ENCODE data around the gene SLC43A1. TPM values are rescaled to one million over a fixed set of nuclear protein-coding genes. Genes with fewer than 3 reads are reported as not detected.

SLC43A1 gene
- total and polyA plus RNA-seq, 4 donors = 85.6 to 171 (median 107) TPM

DNA sequence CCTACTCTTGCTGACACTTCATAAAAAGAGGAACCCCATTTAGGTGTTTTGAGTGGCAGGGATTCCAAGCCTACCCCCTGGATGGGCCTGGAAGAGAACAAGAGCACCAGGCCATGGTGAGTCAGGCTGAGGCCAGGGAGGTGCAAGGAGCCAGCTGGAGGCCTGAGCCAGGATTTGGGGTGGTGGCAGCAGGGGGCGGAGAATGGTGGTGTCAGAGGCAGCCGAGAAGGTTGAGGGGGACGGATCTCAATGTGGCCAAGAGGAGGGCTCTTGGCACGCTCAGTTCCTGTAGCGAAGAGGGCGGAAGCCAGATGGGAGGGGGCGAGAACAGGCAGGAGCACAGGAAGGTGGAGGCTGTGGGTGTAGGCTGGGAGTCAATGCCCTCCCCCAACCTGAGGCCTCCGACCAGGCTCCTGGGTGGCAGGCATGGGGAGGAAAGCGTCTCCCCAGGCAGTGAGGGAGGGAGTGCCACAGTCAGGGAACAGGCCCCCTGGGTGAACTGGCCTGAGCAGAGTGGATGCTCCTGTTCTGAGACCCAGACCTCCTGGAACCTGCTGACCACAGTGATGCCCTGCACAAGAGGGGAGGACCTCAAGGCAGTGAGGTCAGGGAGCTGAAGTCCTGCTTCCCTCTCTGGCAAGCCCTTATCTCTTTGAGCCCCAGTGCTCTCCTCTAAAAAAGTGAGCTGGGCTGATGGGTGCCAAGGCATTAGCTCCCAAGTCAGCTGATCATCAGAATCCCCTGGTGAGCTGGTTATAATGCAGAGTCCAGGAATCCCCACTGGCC lies 41.3 kb downstream of the SLC43A1 start (continued):
- TF ChIP-seq, protein P1, sequence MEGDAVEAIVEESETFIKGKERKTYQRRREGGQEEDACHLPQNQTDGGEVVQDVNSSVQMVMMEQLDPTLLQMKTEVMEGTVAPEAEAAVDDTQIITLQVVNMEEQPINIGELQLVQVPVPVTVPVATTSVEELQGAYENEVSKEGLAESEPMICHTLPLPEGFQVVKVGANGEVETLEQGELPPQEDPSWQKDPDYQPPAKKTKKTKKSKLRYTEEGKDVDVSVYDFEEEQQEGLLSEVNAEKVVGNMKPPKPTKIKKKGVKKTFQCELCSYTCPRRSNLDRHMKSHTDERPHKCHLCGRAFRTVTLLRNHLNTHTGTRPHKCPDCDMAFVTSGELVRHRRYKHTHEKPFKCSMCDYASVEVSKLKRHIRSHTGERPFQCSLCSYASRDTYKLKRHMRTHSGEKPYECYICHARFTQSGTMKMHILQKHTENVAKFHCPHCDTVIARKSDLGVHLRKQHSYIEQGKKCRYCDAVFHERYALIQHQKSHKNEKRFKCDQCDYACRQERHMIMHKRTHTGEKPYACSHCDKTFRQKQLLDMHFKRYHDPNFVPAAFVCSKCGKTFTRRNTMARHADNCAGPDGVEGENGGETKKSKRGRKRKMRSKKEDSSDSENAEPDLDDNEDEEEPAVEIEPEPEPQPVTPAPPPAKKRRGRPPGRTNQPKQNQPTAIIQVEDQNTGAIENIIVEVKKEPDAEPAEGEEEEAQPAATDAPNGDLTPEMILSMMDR (IDR thresholded peaks at IDR 0.05; ENCODE audit: low read depth, low read length, missing input control) = no peak

DNA sequence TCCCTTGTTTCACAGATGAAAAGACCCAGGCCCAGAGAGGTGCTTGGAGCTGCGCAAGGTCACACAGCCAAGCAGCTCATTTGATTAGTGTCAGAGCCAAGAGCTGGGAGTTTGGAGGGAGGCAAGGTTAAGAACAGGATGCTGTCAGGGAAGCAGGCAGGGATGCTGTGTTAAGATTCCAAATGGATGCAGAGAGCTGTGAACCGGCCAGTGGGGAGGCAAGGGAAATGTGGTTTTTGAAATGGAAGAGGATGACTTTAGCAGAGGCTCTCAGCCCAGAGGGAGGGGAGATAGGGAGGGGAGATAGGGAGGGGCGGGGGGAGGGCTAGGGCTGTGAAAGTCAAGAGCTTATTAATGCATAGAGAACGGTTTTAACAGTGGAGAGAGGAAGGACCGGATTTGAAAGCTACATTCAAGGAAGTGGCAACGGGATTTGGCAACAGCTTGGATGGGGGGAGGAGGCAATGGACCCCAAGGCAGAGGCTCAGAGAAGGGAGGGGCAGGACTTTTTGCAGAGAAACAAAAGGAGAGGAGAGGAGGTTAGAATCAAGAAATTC lies 42.1 kb downstream of the SLC43A1 start:
- H3K4me1 ChIP-seq (ENCODE audit: control insufficient read depth in 4 of 4, insufficient read depth in 4 of 4, low read length in 3 of 4) = peaks cover 8 to 45% (median 26%) of the 10 kb centered on the region in 4 donors
- no peaks in the 10 kb centered on the region for H3K9me3 ChIP-seq (ENCODE audit: control insufficient read depth in 4 of 4, low read length in 3 of 4)
- peaks cover 0 to 9% (median under 1%) of the 10 kb centered on the region in 4 donors for H3K36me3 ChIP-seq (ENCODE audit: control insufficient read depth in 4 of 4, insufficient read depth in 3 of 4, low read depth in 1 of 4, low read length in 3 of 4)
- no peak overlapping the region for H3K4me3 ChIP-seq (ENCODE audit: low read depth in 1 of 3, low read length in 3 of 3)
- H3K27me3 ChIP-seq (ENCODE audit: control insufficient read depth in 4 of 4, insufficient read depth in 4 of 4, low read length in 3 of 4) = no peaks in the 10 kb centered on the region
- 76% methylated on average over 6 of the region's 6 CpGs for WGBS
- no peak for TF ChIP-seq RXRA (IDR thresholded peaks at IDR 0.05)
- no peak for TF ChIP-seq ATF3 (IDR thresholded peaks at IDR 0.05)
- no peak for TF ChIP-seq TAF1 (conservative IDR thresholded peaks at IDR 0.05)
- TF ChIP-seq GABPA (IDR thresholded peaks at IDR 0.05 in 1 of 2, conservative IDR thresholded peaks at IDR 0.05 in 1 of 2) = no peak
- TF ChIP-seq MAX (IDR thresholded peaks at IDR 0.05) = no peak
- TF ChIP-seq FOXA1 (IDR thresholded peaks at IDR 0.05) = no peak
- TF ChIP-seq, protein P2, sequence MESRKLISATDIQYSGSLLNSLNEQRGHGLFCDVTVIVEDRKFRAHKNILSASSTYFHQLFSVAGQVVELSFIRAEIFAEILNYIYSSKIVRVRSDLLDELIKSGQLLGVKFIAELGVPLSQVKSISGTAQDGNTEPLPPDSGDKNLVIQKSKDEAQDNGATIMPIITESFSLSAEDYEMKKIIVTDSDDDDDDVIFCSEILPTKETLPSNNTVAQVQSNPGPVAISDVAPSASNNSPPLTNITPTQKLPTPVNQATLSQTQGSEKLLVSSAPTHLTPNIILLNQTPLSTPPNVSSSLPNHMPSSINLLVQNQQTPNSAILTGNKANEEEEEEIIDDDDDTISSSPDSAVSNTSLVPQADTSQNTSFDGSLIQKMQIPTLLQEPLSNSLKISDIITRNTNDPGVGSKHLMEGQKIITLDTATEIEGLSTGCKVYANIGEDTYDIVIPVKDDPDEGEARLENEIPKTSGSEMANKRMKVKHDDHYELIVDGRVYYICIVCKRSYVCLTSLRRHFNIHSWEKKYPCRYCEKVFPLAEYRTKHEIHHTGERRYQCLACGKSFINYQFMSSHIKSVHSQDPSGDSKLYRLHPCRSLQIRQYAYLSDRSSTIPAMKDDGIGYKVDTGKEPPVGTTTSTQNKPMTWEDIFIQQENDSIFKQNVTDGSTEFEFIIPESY (IDR thresholded peaks at IDR 0.05) = no peak
- TF ChIP-seq FOXA2 (IDR thresholded peaks at IDR 0.05) = no peak
- no peak for TF ChIP-seq HNF4G (IDR thresholded peaks at IDR 0.05)
- no peak for TF ChIP-seq RAD21 (IDR thresholded peaks at IDR 0.05)
- no peak for TF ChIP-seq JUND (IDR thresholded peaks at IDR 0.05)
- no peak for TF ChIP-seq NR2F2 (IDR thresholded peaks at IDR 0.05)
- no peak for TF ChIP-seq EGR1 (IDR thresholded peaks at IDR 0.05; ENCODE audit: low read depth in 2 of 2)
- TF ChIP-seq, protein P3, sequence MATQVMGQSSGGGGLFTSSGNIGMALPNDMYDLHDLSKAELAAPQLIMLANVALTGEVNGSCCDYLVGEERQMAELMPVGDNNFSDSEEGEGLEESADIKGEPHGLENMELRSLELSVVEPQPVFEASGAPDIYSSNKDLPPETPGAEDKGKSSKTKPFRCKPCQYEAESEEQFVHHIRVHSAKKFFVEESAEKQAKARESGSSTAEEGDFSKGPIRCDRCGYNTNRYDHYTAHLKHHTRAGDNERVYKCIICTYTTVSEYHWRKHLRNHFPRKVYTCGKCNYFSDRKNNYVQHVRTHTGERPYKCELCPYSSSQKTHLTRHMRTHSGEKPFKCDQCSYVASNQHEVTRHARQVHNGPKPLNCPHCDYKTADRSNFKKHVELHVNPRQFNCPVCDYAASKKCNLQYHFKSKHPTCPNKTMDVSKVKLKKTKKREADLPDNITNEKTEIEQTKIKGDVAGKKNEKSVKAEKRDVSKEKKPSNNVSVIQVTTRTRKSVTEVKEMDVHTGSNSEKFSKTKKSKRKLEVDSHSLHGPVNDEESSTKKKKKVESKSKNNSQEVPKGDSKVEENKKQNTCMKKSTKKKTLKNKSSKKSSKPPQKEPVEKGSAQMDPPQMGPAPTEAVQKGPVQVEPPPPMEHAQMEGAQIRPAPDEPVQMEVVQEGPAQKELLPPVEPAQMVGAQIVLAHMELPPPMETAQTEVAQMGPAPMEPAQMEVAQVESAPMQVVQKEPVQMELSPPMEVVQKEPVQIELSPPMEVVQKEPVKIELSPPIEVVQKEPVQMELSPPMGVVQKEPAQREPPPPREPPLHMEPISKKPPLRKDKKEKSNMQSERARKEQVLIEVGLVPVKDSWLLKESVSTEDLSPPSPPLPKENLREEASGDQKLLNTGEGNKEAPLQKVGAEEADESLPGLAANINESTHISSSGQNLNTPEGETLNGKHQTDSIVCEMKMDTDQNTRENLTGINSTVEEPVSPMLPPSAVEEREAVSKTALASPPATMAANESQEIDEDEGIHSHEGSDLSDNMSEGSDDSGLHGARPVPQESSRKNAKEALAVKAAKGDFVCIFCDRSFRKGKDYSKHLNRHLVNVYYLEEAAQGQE (IDR thresholded peaks at IDR 0.05) = no peak
- TF ChIP-seq SP1 (IDR thresholded peaks at IDR 0.05) = no peak
- TF ChIP-seq, protein P1 (IDR thresholded peaks at IDR 0.05; ENCODE audit: low read depth, low read length, missing input control) = no peak
- no peak for TF ChIP-seq HNF4A (conservative IDR thresholded peaks at IDR 0.05)
- no peak overlapping the region for H3K27ac ChIP-seq (ENCODE audit: low read depth in 1 of 2, low read length in 2 of 2)
- no peak for DNase-seq (ENCODE audit: low spot score)
- no peak overlapping the region for H3K9ac ChIP-seq (ENCODE audit: low read depth in 1 of 2, low read length in 2 of 2)

All from liver (tissue), 9 donors.